H9 (cell line): ENCODE data around the gene ADGRD1. TPM values are rescaled to one million over a fixed set of nuclear protein-coding genes. Genes with fewer than 3 reads are reported as not detected.
A peak's percentile ranks its signal among the peaks of the same experiment; 100 is the strongest.

Experiments used
- DNase-seq: peaks from one replicate; pipeline ENCODE4 v3.0.0-alpha.2; 2017
- H2AFZ ChIP-seq: one replicate; pipeline ENCODE4 v1.6.1; 2013; ENCODE audit warnings: mild to moderate bottlenecking, low read length, control low read depth, moderate library complexity
- H2AK5ac ChIP-seq: 2 replicates; pipeline ENCODE4 v1.6.1; 2013; ENCODE audit warnings: low read length, control low read depth, mixed read lengths; ENCODE audit not compliant: insufficient read length
- H2BK120ac ChIP-seq: one replicate; pipeline ENCODE4 v1.6.1; 2013; ENCODE audit warnings: low read depth, mild to moderate bottlenecking, low read length, control low read depth, inconsistent platforms; ENCODE audit not compliant: poor library complexity, severe bottlenecking
- H2BK12ac ChIP-seq: 2 replicates; pipeline ENCODE4 v1.6.1; 2013; ENCODE audit warnings: low read length, control low read depth, mixed read lengths, low read depth; ENCODE audit not compliant: insufficient read length
- H2BK15ac ChIP-seq: 2 replicates; pipeline ENCODE4 v1.6.1; 2013; ENCODE audit warnings: low read depth, low read length, control low read depth
- H2BK20ac ChIP-seq: one replicate; pipeline ENCODE4 v1.6.1; 2013; ENCODE audit warnings: low read depth, mild to moderate bottlenecking, low read length, control low read depth, inconsistent platforms; ENCODE audit not compliant: poor library complexity, severe bottlenecking
- H2BK5ac ChIP-seq: 2 replicates; pipeline ENCODE4 v1.6.1; 2013; ENCODE audit warnings: low read length, control low read depth, mixed read lengths; ENCODE audit not compliant: insufficient read length
- H3K14ac ChIP-seq: 2 replicates; pipeline ENCODE4 v1.6.1; 2013; ENCODE audit warnings: low read length, control low read depth; ENCODE audit not compliant: insufficient read depth
- H3K18ac ChIP-seq: 2 replicates; pipeline ENCODE4 v1.6.1; 2013; ENCODE audit warnings: low read depth, mild to moderate bottlenecking, mixed read lengths, low read length, control low read depth; ENCODE audit not compliant: insufficient read length
- H3K23ac ChIP-seq: 2 replicates; pipeline ENCODE4 v1.6.1; 2013; ENCODE audit warnings: low read length, control low read depth, mixed read lengths, low read depth; ENCODE audit not compliant: insufficient read length
- H3K23me2 ChIP-seq: 2 replicates; pipeline ENCODE4 v1.6.1; 2013; ENCODE audit warnings: low read depth, mild to moderate bottlenecking, mixed read lengths, low read length, control low read depth; ENCODE audit not compliant: insufficient read length, poor library complexity, severe bottlenecking
- H3K27ac ChIP-seq: 2 replicates; pipeline ENCODE4 v1.5.1; 2013; ENCODE audit warnings: low read length, control low read depth, mixed read lengths, low read depth; ENCODE audit not compliant: insufficient read length
- H3K27me3 ChIP-seq: 2 replicates; pipeline ENCODE4 v1.6.1; 2013; ENCODE audit warnings: low read length, control low read depth, inconsistent platforms; ENCODE audit not compliant: insufficient read depth
- H3K4ac ChIP-seq: 2 replicates; pipeline ENCODE4 v1.6.1; 2013; ENCODE audit warnings: low read depth, mild to moderate bottlenecking, control low read depth, inconsistent platforms, low read length, moderate library complexity
- H3K4me1 ChIP-seq: 2 replicates; pipeline ENCODE4 v1.6.1; 2013; ENCODE audit warnings: low read length, control low read depth, inconsistent platforms; ENCODE audit not compliant: insufficient read depth
- H3K4me2 ChIP-seq: 2 replicates; pipeline ENCODE4 v1.6.1; 2013; ENCODE audit warnings: low read length, control low read depth, mixed read lengths; ENCODE audit not compliant: insufficient read length, insufficient read depth
- H3K56ac ChIP-seq: 2 replicates; pipeline ENCODE4 v1.6.1; 2013; ENCODE audit warnings: low read depth, mild to moderate bottlenecking, mixed read lengths, low read length, control low read depth; ENCODE audit not compliant: insufficient read length
- H3K79me1 ChIP-seq: 2 replicates; pipeline ENCODE4 v1.6.1; 2013; ENCODE audit warnings: low read depth, mild to moderate bottlenecking, moderate library complexity, low read length, control low read depth, inconsistent platforms; ENCODE audit not compliant: insufficient read depth, poor library complexity, severe bottlenecking
- H3K79me2 ChIP-seq: 2 replicates; pipeline ENCODE4 v1.6.1; 2013; ENCODE audit warnings: low read length, control low read depth, inconsistent platforms; ENCODE audit not compliant: insufficient read depth
- H3K9ac ChIP-seq: 2 replicates; pipeline ENCODE4 v1.6.1; 2013; ENCODE audit warnings: low read length, control low read depth, mixed read lengths; ENCODE audit not compliant: insufficient read length; ENCODE audit errors: extremely low read depth
- H3K9me3 ChIP-seq: one replicate; pipeline ENCODE4 v1.6.1; 2013; ENCODE audit warnings: low read depth, low read length, inconsistent platforms; ENCODE audit not compliant: control insufficient read depth
- H3T11ph ChIP-seq: one replicate; pipeline ENCODE4 v1.6.1; 2013; ENCODE audit warnings: mild to moderate bottlenecking, low read length, control low read depth, inconsistent platforms
- H4K20me1 ChIP-seq: one replicate; pipeline ENCODE4 v1.6.1; 2013; ENCODE audit not compliant: control insufficient read depth, insufficient read length, insufficient read depth
- H4K5ac ChIP-seq: 2 replicates; pipeline ENCODE4 v1.6.1; 2013; ENCODE audit warnings: low read depth, mild to moderate bottlenecking, mixed read lengths, low read length, control low read depth; ENCODE audit not compliant: insufficient read length
- H4K8ac ChIP-seq: replicated peaks from 2 replicates; pipeline ENCODE4 v1.6.1; 2013; ENCODE audit warnings: low read length, control low read depth, mixed read lengths, low read depth; ENCODE audit not compliant: insufficient read length
- H4K91ac ChIP-seq: 2 replicates; pipeline ENCODE4 v1.6.1; 2013; ENCODE audit warnings: low read depth, mild to moderate bottlenecking, moderate library complexity, mixed read lengths, low read length, control low read depth; ENCODE audit not compliant: insufficient read length
- H3K27ac Mint-ChIP-seq, 3 experiments: 2 replicates in 2 of 3; 3 replicates in 1 of 3; pipeline ENCODE4 v1.8.0; 2020 to 2021; ENCODE audit warnings: mixed read lengths in 3 of 3, mild to moderate bottlenecking in 1 of 3, moderate library complexity in 1 of 3
- H3K27me3 Mint-ChIP-seq: 2 replicates; pipeline ENCODE4 v1.8.0; 2021; ENCODE audit warnings: low read depth, mild to moderate bottlenecking, moderate library complexity, mixed read lengths
- H3K36me3 Mint-ChIP-seq, 3 experiments: 2 replicates in 2 of 3; 3 replicates in 1 of 3; pipeline ENCODE4 v1.8.0; 2020 to 2021; ENCODE audit warnings: low read depth in 3 of 3, mixed read lengths in 3 of 3; ENCODE audit not compliant: insufficient read depth in 1 of 3
- H3K4me1 Mint-ChIP-seq, 2 experiments: 2 replicates each; pipeline ENCODE4 v1.8.0; 2020; ENCODE audit warnings: mixed read lengths in 2 of 2
- H3K4me3 Mint-ChIP-seq, 2 experiments: 2 replicates in 1 of 2; 3 replicates in 1 of 2; pipeline ENCODE4 v1.8.0; 2020 to 2021; ENCODE audit warnings: mild to moderate bottlenecking in 2 of 2, mixed read lengths in 2 of 2, moderate library complexity in 1 of 2
- H3K9me3 Mint-ChIP-seq, 2 experiments: 2 replicates in 1 of 2; 3 replicates in 1 of 2; pipeline ENCODE4 v1.8.0; 2020; ENCODE audit warnings: mild to moderate bottlenecking in 2 of 2, mixed read lengths in 2 of 2, moderate library complexity in 1 of 2
- WGBS: extraction: QIAGEN DNeasy Blood & Tissue Kit; methylation state at CpG from one replicate; pipeline ENCODE4 v1.1.7; 2013; ENCODE audit warnings: missing lambda C conversion rate, low lambda C conversion rate, mixed read lengths; ENCODE audit not compliant: insufficient read length; ENCODE audit errors: extremely low coverage; 5-methylcytosine and 5-hydroxymethylcytosine counted together
- total RNA-seq: library from RNA; stranded (reverse); gene quantifications from 2 replicates; pipeline ENCODE4 v1.2.1, GENCODE V29; 2021
- TF ChIP-seq, protein P1 (sequence below): fragments of 200-600 bp; sonication (generic); conservative IDR thresholded peaks from 3 replicates; pipeline ENCODE4 v1.8.0; 2021; ENCODE audit warnings: antibody characterized with exemption, mild to moderate bottlenecking

Gene ADGRD1
- total RNA-seq, 1 experiment from 2014 or later, result 0.52 TPM

DNA sequence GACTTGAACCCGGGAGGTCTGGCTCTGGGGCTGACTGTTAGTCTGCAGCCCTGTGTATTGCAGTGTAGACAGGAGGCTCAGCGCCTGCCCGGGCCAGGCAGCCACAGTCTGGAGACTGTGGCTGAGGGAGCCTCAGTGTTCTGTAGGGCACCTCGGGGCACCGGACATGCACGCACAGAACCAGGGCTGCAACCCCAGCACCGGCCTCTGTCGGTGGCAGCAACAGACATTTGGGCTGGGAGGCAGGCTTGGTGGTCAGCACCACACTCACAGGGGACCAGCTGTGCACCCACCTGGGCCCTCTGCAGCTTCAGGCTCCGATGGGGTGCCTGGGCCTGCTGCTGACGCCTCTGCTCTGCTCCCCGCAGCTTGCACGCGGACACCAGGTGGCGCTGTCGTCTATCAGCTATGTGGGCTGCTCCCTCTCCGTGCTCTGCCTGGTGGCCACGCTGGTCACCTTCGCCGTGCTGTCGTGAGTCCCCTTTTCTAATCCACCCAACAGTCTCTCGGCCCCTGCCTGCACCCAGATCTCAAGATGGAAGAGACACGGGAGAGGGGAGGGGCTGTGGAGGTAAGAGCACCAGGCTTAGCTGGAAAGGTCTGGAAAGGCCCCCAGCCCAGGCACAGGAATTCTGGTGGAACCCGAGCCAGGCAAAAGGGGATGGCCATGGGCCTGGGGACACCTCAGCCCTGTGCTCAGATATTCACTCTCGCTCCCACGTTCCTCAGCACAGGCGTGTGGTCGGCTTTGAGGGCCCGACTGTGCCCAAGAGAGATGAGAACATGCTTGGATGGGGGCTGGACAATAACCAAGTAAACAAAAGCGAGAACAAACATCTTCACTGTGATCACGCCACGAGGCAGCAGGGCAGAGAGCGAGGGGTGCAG, 151.0 kb downstream of the ADGRD1 start:
- H3K9me3 Mint-ChIP-seq, result no peaks in the 10 kb centered on the region
- Histone ChIP-seq H3T11ph (no peak overlapping the region), H2AK5ac (no peak overlapping the region), H2AFZ (no peak overlapping the region), H2BK12ac (no peak overlapping the region), H2BK15ac (no peak overlapping the region), H4K91ac (no peak overlapping the region), H3K9ac (no peak overlapping the region), H3K4ac (no peak overlapping the region), H2BK5ac (no peak overlapping the region), H3K23me2 (no peaks in the 10 kb centered on the region), H3K4me2 (no peak overlapping the region), H3K18ac (no peak overlapping the region), H4K8ac (no peak overlapping the region), H3K79me2 (no peaks in the 10 kb centered on the region), H3K23ac (no peak overlapping the region), H4K20me1 (no peaks in the 10 kb centered on the region), H2BK20ac (no peak overlapping the region), H3K27me3 (no peaks in the 10 kb centered on the region), H4K5ac (no peak overlapping the region), H3K14ac (no peak overlapping the region; the same call in 1 of the 2 replicates), H3K4me1 (no peaks in the 10 kb centered on the region), H3K9me3 (no peaks in the 10 kb centered on the region), H3K27ac (no peak overlapping the region), H3K56ac (no peak overlapping the region), H2BK120ac (no peak overlapping the region), H3K79me1 (no peaks in the 10 kb centered on the region)
- no peaks in the 10 kb centered on the region; a peak in 1 of 7 replicates for H3K36me3 Mint-ChIP-seq
- TF ChIP-seq, protein P1, sequence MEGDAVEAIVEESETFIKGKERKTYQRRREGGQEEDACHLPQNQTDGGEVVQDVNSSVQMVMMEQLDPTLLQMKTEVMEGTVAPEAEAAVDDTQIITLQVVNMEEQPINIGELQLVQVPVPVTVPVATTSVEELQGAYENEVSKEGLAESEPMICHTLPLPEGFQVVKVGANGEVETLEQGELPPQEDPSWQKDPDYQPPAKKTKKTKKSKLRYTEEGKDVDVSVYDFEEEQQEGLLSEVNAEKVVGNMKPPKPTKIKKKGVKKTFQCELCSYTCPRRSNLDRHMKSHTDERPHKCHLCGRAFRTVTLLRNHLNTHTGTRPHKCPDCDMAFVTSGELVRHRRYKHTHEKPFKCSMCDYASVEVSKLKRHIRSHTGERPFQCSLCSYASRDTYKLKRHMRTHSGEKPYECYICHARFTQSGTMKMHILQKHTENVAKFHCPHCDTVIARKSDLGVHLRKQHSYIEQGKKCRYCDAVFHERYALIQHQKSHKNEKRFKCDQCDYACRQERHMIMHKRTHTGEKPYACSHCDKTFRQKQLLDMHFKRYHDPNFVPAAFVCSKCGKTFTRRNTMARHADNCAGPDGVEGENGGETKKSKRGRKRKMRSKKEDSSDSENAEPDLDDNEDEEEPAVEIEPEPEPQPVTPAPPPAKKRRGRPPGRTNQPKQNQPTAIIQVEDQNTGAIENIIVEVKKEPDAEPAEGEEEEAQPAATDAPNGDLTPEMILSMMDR, result peak; percentile 96
- peak; percentile 94 for DNase-seq
- H3K4me1 Mint-ChIP-seq, result peaks cover 0 to 2% of the 10 kb centered on the region in 2 experiments; a peak in 2 of 4 replicates
- no CpG with 5 or more reads among the region's 32 CpGs for WGBS
- peak overlapping the region in 1 of 3 experiments; percentile 8; a peak in 2 of 7 replicates for H3K27ac Mint-ChIP-seq
- H3K4me3 Mint-ChIP-seq, result no peak overlapping the region
- peaks cover 20% of the 10 kb centered on the region for H3K27me3 Mint-ChIP-seq
